ENCODE data around the gene ARPC1A.

DNA sequence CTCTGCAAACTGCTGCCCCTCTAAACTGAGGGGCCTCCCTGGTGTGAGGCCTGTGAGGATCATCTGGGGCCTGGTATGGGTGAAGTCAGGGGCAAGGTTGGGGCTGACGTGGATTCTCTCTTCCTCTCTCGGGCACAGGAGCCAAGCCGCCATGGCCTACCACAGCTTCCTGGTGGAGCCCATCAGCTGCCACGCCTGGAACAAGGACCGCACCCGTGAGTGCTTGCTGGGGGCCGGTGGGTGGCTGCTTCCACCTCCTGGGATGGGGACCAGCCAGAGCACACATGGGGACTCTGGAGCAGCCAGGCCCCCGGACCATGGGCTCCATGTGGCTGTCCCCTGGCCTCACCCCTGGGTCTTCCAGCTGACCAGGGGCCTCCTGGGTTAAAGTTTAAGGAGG is 59.9 kb downstream of the ARPC1A start:
- TF ChIP-seq POLR2A (IDR thresholded peaks at IDR 0.05) = no peak
- TF ChIP-seq, protein P1, sequence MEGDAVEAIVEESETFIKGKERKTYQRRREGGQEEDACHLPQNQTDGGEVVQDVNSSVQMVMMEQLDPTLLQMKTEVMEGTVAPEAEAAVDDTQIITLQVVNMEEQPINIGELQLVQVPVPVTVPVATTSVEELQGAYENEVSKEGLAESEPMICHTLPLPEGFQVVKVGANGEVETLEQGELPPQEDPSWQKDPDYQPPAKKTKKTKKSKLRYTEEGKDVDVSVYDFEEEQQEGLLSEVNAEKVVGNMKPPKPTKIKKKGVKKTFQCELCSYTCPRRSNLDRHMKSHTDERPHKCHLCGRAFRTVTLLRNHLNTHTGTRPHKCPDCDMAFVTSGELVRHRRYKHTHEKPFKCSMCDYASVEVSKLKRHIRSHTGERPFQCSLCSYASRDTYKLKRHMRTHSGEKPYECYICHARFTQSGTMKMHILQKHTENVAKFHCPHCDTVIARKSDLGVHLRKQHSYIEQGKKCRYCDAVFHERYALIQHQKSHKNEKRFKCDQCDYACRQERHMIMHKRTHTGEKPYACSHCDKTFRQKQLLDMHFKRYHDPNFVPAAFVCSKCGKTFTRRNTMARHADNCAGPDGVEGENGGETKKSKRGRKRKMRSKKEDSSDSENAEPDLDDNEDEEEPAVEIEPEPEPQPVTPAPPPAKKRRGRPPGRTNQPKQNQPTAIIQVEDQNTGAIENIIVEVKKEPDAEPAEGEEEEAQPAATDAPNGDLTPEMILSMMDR (IDR thresholded peaks at IDR 0.05 in 4 of 5, conservative IDR thresholded peaks at IDR 0.05 in 1 of 5) = no peak

All from gastrocnemius medialis (tissue), 4 donors.